Transverse colon (tissue), 4 donors: ENCODE measurements around the gene MEFV.

Experiments
- CTCF ChIP-seq, 5 experiments: fragments of 200-600 bp in 3 of 5; fragments of 450-650 bp in 2 of 5; sonication (generic) in 3 of 5; IDR thresholded peaks; 1 replicate in 2 of 5; 2 replicates in 3 of 5; pipeline ENCODE4 v1.5.1; 2016 to 2017; ENCODE audit warnings: antibody characterized with exemption in 5 of 5, inconsistent platforms in 3 of 5, mild to moderate bottlenecking in 2 of 5, moderate library complexity in 1 of 5
- EP300 ChIP-seq: sonication (generic); formaldehyde crosslinking; IDR thresholded peaks from one replicate; pipeline ENCODE4 v1.6.1; 2017; ENCODE audit warnings: antibody characterized with exemption, low read depth
- POLR2A ChIP-seq: fragments of 450-650 bp; IDR thresholded peaks from one replicate; pipeline ENCODE4 v1.6.1; 2016; ENCODE audit warnings: antibody characterized with exemption, mild to moderate bottlenecking, moderate library complexity
- POLR2AphosphoS5 ChIP-seq, 3 donors: sonication (generic); formaldehyde crosslinking; IDR thresholded peaks; one replicate each; pipeline ENCODE4 v1.6.1; 2016; ENCODE audit warnings: antibody characterized with exemption in 3 of 3

- no peak for TF ChIP-seq POLR2A
- TF ChIP-seq CTCF (IDR thresholded peaks at IDR 0.05) = no peak
- no peak for TF ChIP-seq POLR2AphosphoS5 (IDR thresholded peaks at IDR 0.05)
- TF ChIP-seq EP300 = no peak
These were observed 18.1 kb upstream of the MEFV start for GRCh38 chr16:3274490-3274889.
